Fibroblast of gingiva (primary cell): ENCODE data around the gene SEPTIN8.

Experiments
- DNase-seq: peaks from one replicate; pipeline ENCODE4 v3.0.0-alpha.2; 2011; ENCODE audit warnings: low read depth

Gene SEPTIN8

DNA sequence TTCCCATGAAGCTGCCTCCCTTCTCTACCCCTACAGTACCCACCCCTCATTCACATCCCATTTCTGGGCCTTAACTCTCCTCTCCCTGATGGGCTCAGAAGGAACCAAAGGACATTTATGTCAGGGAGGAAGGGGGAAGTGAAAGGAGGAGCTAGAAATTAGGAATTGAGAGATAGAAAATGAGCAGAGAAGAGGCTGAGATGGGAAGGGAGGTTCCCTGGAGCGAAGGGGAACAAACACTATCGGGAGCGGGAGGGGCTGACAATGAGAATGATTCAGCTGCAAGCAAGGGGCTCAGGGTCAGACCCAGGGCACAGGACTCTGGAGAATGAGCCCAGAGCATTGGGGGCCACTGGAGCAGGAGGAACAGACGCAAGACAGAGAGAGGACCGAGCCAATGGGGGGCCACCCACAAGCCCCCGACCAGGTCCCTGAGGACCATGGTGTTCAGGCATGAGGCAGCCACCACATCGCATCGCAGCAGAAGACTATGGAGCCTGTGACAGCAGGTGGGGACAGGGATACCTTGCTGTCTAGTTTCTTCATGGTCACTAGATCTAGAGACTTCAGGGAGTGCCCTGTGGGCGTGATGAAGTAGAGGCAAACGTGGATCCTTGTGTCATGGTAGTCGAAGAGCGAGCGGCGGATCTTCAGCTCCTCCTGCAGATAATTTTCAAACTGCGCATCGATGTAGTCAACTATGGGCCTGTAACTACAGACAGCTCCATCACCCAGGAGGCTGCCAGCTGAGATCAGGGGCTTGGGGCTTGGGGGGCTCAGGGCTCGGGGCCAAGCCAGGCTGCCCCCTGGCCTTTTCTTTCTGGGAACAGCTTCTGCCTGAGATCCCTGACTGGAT lies 13.6 kb downstream of the SEPTIN8 start:
- no peak for DNase-seq

DNA sequence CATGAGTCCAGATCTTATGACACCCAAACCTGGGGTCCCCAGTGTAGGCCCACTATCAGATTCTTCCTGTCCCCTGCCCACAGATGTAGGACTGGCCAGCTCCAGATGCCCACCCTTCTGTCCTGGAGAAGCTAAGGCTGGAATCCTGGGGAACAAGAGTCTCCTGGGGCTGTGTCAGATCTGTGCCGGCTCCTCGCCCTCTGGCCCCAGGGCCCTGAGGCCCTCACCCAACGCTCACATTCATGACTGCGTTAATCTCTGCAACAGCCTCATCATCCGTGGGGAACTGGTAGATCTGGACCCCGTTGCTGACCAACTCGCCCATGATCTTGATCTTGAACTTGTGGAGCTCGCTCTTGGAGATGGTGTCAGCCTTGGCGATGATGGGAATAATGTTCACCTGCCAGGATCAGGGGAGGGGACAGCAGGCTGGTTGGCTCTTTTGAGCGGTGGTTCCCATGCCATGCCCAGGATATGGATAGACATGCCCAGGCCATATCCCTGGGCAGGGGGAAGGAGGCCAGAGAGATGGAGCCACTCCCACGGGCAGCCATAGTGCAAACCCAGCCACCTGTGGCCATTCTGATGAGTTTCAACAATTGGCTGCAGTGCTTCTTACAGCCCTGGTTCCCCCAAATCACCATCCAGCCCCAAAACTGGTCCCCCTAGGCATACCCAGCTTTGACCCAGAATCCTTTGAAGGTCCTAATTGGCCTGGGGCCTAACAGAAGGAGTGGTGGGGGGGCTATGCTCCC lies 14.6 kb downstream of the SEPTIN8 start:
- DNase-seq: no peak

GRCh38 chr5:132761321-132762240 lies 15.5 kb downstream of the SEPTIN8 start:
- DNase-seq: no peak

GRCh38 chr5:132760601-132761317 lies 16.3 kb downstream of the SEPTIN8 start:
- no peak for DNase-seq

- no peak for DNase-seq
Measured at GRCh38 chr5:132760049-132760420, 17.0 kb downstream of the SEPTIN8 start.

DNA sequence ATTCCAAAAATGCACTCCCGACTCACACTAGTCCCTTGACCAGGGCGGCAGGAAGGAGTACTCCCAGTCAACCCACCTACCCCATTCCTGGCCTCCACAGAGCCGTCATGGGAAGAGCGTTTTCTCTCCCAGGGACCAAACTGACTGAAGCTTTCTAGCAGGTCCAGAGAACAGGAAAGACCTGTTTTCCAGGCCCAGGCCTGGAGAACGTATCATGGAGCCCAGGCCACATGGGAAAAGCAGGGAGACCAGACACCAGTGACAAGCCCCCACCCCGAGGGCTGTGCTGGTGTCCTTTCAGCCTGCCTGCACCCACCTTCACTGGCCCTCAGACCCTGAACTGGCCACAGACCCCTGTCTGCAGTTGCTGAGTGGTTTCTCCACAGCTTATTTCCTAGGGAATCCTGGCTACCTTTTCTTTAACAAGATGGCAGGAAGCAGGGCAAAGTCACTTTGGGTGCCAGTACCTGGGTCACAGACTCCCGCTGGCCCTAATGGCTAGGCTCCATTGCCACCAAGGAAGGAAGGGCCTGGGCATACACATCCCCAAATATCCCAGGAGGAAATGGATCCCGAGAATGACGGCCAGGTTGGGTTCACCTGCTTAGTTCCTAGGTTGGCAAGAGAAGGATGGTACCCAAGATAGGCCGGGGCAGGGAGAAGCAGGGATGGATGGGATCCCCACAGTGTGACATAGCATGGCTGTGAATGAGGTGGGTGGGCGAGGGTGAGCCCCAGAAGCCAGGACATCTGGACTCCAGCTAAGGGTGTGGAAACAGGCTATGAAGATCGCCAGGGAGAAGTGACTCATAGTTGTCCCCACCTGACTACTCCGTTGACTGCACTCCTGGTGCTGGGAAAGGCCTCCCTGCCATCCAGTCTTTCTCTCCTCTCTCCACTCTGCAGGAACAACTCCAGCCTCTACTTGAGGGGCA lies 17.7 kb downstream of the SEPTIN8 start:
- no peak for DNase-seq

DNA sequence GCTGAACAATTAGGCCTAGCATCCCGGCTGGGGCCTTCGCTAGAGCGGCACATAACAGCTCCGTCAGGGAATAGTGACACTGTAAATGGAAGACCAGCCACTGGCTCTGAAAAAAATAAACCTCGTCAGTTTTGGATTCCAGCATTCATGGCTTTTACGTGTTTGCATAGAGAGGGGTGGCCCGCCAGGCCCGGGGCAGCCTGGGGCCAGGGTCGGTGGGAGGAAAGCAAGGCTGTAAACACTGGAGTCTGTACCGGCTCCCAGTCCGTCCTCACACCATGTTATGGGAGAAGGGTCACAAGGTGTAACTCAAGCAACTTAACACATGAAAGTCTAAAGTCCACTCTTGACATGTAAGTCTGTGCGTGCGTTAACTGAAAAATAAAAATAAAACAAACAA lies 18.6 kb downstream of the SEPTIN8 start:
- no peak for DNase-seq

DNA sequence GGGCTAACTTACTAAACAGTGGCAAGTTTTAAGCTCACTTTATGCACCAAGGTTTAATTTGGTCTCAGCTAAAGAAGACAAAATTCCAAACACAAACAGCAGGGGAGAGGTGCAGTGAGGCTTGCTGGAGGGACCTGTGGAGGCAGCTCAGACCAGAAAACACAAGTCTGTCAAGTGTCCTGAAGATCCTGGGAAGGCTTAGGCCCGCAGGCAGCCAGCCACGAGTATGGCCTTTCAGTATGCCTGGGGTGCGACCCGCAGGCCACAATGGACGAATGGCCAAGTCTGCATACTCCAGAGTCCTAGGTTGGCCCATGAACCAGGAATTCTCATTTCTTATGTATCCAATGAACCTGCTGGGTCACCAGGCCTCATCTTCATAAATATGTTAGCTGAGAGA lies 20.5 kb downstream of the SEPTIN8 start:
- DNase-seq: no peak

- DNase-seq: peak; percentile 29
Measured at GRCh38 chr5:132754947-132755346, 22.1 kb downstream of the SEPTIN8 start.

DNA sequence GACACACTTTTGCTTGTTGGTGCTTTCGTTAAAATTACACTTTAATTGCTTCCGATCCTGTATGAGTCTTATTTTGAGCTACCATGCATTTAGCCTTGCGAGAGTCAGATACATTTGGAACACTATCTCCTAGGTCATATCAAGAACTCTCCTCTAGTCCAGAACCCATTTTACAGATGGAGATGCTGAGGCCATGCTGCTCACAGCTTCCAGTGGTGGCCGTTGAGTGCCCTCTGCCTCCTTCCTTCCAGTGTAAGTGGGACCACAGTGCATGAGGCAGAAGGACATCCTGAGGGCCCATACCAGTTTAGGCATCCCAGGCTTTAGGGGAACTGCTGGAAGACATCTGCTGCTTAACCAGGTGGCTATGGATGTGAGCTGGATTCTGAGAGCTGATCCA lies 22.9 kb downstream of the SEPTIN8 start:
- no peak for DNase-seq

GRCh38 chr5:132753135-132753987 lies 23.7 kb downstream of the SEPTIN8 start:
- no peak for DNase-seq

- no peak for DNase-seq
Measured at GRCh38 chr5:132752581-132753125, 24.4 kb downstream of the SEPTIN8 start.

DNA sequence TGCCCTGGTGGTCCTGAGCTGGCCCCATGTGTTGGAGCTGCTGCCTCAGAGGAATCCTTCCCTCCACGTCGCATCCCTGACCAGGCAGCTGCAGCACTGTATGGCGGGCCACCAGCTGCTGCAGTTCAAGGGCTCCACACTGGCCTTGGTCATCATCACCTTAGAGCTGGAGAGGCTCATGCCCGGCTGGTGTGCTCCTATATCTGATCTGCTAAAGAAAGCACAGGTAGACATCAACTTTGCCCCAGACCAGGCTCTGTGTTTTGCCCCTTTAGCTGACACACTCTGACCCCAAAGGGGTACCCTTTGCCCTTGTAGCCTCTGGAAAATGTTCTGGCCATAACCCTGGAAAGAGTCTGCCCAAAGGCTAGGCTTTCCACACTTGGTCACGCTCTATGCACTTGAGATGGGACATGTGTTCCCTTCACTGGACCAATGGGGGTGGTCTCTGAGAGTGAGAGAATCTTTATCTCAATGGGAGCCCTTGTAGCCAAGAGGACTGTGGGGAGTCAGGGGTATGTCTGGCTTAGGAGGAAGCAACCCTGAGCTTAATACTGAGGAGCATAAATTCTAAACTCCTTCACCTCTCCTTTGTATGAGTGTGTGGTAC lies 25.0 kb downstream of the SEPTIN8 start:
- no peak for DNase-seq

DNA sequence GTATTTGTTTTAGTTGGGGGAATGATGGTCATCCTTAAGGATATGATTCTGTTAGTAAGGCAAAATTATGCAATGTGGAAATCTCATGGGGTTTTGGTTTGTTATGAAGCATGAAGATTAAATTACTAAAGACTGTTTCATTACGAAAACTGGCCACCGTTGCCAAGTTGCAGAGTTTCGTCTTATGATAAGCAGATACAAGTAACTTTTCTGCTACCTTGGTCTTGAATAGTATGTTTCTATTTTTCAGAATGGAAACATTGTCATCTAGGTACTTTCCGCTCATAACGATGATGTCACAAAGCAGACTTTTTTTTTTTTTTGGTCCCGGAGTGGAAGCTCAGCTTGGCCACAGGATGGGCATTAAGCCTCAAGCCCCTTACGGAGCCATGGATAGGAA lies 25.6 kb downstream of the SEPTIN8 start:
- DNase-seq: peak; percentile 93

- DNase-seq: no peak
Measured at GRCh38 chr5:132750471-132751230, 26.4 kb downstream of the SEPTIN8 start.

- DNase-seq: no peak
Measured at GRCh38 chr5:132749506-132749905, 27.5 kb downstream of the SEPTIN8 start.

DNA sequence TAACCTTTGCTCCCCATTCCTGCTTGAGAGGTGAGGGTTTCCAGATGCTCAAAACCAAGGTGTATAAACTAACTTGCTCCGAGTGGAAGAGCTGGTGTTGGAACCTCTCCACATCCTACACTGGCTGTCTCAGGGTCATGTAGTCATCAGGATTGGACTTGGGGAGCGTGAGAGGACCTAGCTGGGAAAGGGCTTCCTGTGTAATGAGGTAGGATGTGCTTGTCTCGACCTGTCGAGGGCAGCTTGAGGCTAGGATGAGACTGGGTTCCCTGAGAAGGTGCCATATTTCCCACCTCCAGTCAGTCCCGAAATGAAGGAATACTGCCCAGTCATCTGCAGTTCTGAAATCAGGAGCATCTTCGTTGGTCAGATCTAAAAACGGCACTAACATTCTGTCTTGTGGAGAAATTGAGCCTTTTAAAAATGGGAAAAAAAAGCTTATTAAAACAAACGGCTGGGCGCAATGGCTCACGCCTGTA lies 28.5 kb downstream of the SEPTIN8 start:
- no peak for DNase-seq
